Ovary (tissue), 3 donors: Measurements from ENCODE around the gene PIAS1.

Source experiments
- POLR2A ChIP-seq: fragments of 450-650 bp; IDR thresholded peaks from one replicate; pipeline ENCODE4 v1.6.1; 2017; ENCODE audit warnings: antibody characterized with exemption, mild to moderate bottlenecking, moderate library complexity
- TF ChIP-seq, protein P1 (sequence below), 3 donors: fragments of 450-650 bp in 2 of 3; fragments of 200-600 bp in 1 of 3; IDR thresholded peaks; one replicate each; pipeline versions ENCODE4 v1.5.1 to v1.8.0; 2016 to 2022; ENCODE audit warnings: antibody characterized with exemption in 3 of 3, mild to moderate bottlenecking in 1 of 3
- donor health status: DM: no; HTN: no; CAD: no.

- TF ChIP-seq, protein P1, sequence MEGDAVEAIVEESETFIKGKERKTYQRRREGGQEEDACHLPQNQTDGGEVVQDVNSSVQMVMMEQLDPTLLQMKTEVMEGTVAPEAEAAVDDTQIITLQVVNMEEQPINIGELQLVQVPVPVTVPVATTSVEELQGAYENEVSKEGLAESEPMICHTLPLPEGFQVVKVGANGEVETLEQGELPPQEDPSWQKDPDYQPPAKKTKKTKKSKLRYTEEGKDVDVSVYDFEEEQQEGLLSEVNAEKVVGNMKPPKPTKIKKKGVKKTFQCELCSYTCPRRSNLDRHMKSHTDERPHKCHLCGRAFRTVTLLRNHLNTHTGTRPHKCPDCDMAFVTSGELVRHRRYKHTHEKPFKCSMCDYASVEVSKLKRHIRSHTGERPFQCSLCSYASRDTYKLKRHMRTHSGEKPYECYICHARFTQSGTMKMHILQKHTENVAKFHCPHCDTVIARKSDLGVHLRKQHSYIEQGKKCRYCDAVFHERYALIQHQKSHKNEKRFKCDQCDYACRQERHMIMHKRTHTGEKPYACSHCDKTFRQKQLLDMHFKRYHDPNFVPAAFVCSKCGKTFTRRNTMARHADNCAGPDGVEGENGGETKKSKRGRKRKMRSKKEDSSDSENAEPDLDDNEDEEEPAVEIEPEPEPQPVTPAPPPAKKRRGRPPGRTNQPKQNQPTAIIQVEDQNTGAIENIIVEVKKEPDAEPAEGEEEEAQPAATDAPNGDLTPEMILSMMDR (IDR thresholded peaks at IDR 0.05) = no peak
- no peak for TF ChIP-seq POLR2A
These were observed 146.1 kb downstream of the PIAS1 start for GRCh38 chr15:68200016-68200861.
